ENCODE measurements around the gene DMC1. TPM values are rescaled to one million over a fixed set of nuclear protein-coding genes. Genes with fewer than 3 reads are reported as not detected.

DMC1 gene
- total RNA-seq, 1 donor from 2014 or later = 22.8 TPM

GRCh38 chr22:38491707-38492348 is 78.2 kb downstream of the DMC1 start:
- Mint-ChIP-seq H3K9me3 (no peaks in the 10 kb centered on the region), H3K4me3 (no peak overlapping the region), H3K27me3 (ENCODE audit: insufficient read depth, low read depth) (peaks cover 2% of the 10 kb centered on the region), H3K27ac (no peak overlapping the region), H3K4me1 (peaks cover 6% of the 10 kb centered on the region), H3K36me3 (peaks cover 61% of the 10 kb centered on the region)
- Histone ChIP-seq H3F3A (ENCODE audit: low read depth) (peaks cover 98% of the 10 kb centered on the region), H3K79me2 (ENCODE audit: low read depth) (peaks cover 84% of the 10 kb centered on the region), H3K4me3 (no peak overlapping the region), H3K27ac (peak overlapping the region; percentile 25), H3K4me1 (no peaks in the 10 kb centered on the region), H3K4me2 (no peak overlapping the region), H4K20me1 (ENCODE audit: low read depth) (peaks cover 93% of the 10 kb centered on the region), H3K27me3 (no peaks in the 10 kb centered on the region), H3K36me3 (peaks cover 76% of the 10 kb centered on the region), H3K9me3 (ENCODE audit: low read depth) (no peaks in the 10 kb centered on the region), H3K9ac (no peak overlapping the region), H2AFZ (replicated peaks) (no peak overlapping the region)
- TF ChIP-seq EZH2phosphoT487 (IDR thresholded peaks at IDR 0.05) (no peak), CTCF (IDR thresholded peaks at IDR 0.05) (no peak), EZH2 (IDR thresholded peaks at IDR 0.05) (no peak)
- no peak for DNase-seq (ENCODE audit: low spot score)

- H3K36me3 ChIP-seq = peaks cover 68% of the 10 kb centered on the region
- H3K9me3 ChIP-seq (ENCODE audit: low read depth) = no peaks in the 10 kb centered on the region
- no peak for DNase-seq (ENCODE audit: low spot score)
- peaks cover 6% of the 10 kb centered on the region for H3K4me1 Mint-ChIP-seq
- TF ChIP-seq EZH2 (IDR thresholded peaks at IDR 0.05) (no peak), CTCF (IDR thresholded peaks at IDR 0.05) (no peak), EZH2phosphoT487 (IDR thresholded peaks at IDR 0.05) (no peak)
- peaks cover 98% of the 10 kb centered on the region for H3F3A ChIP-seq (ENCODE audit: low read depth)
- H3K4me2 ChIP-seq = no peak overlapping the region
- no peaks in the 10 kb centered on the region for H3K4me1 ChIP-seq
- H4K20me1 ChIP-seq (ENCODE audit: low read depth) = peaks cover 92% of the 10 kb centered on the region
- peaks cover 2% of the 10 kb centered on the region for H3K27me3 Mint-ChIP-seq (ENCODE audit: insufficient read depth, low read depth)
- H2AFZ ChIP-seq (replicated peaks) = no peak overlapping the region
- H3K4me3 Mint-ChIP-seq = no peak overlapping the region
- H3K79me2 ChIP-seq (ENCODE audit: low read depth) = peaks cover 75% of the 10 kb centered on the region
- H3K4me3 ChIP-seq = no peak overlapping the region
- no peaks in the 10 kb centered on the region for H3K27me3 ChIP-seq
- peaks cover 63% of the 10 kb centered on the region for H3K36me3 Mint-ChIP-seq
- H3K27ac ChIP-seq = peak overlapping the region; percentile 23
- no peak overlapping the region for H3K27ac Mint-ChIP-seq
- H3K9ac ChIP-seq = no peak overlapping the region
- H3K9me3 Mint-ChIP-seq = no peaks in the 10 kb centered on the region
Observed at GRCh38 chr22:38490915-38491314, 79.1 kb downstream of the DMC1 start.

- H3K36me3 ChIP-seq = peaks cover 65% of the 10 kb centered on the region
- Mint-ChIP-seq H3K9me3 (no peaks in the 10 kb centered on the region), H3K36me3 (peaks cover 64% of the 10 kb centered on the region), H3K4me3 (no peak overlapping the region), H3K27ac (no peak overlapping the region), H3K4me1 (peaks cover 6% of the 10 kb centered on the region), H3K27me3 (ENCODE audit: insufficient read depth, low read depth) (peaks cover 2% of the 10 kb centered on the region)
- H3K4me3 ChIP-seq = no peak overlapping the region
- H3K27me3 ChIP-seq = no peaks in the 10 kb centered on the region
- no peak overlapping the region for H3K9ac ChIP-seq
- peaks cover 71% of the 10 kb centered on the region for H3K79me2 ChIP-seq (ENCODE audit: low read depth)
- H3K4me1 ChIP-seq = no peaks in the 10 kb centered on the region
- peak overlapping the region; percentile 23 for H3K27ac ChIP-seq
- peaks cover 98% of the 10 kb centered on the region for H3F3A ChIP-seq (ENCODE audit: low read depth)
- no peaks in the 10 kb centered on the region for H3K9me3 ChIP-seq (ENCODE audit: low read depth)
- DNase-seq (ENCODE audit: low spot score) = no peak
- peaks cover 90% of the 10 kb centered on the region for H4K20me1 ChIP-seq (ENCODE audit: low read depth)
- H3K4me2 ChIP-seq = no peak overlapping the region
- TF ChIP-seq EZH2 (IDR thresholded peaks at IDR 0.05) (no peak), EZH2phosphoT487 (IDR thresholded peaks at IDR 0.05) (no peak), CTCF (IDR thresholded peaks at IDR 0.05) (no peak)
- H2AFZ ChIP-seq (replicated peaks) = no peak overlapping the region
Observed at GRCh38 chr22:38490475-38490874, 79.5 kb downstream of the DMC1 start.

Data from neural progenitor cell (in vitro differentiated cells).